Endothelial cell of umbilical vein (primary cell): Measurements from ENCODE around the gene MLPH. TPM values are rescaled to one million over a fixed set of nuclear protein-coding genes. Genes with fewer than 3 reads are reported as not detected.

Experiments
- BruUV-seq: library from RNA; stranded (reverse); fragments of 400-500 nt; replicated peaks from 2 replicates; lab custom pipeline; 2021; lab: Mats Ljungman, UMichigan
- CTCF ChIA-PET: fragments of 300-600, 350-600 bp; sonication (Branson Sonifier 250); formaldehyde crosslinking; loops from one replicate; lab custom pipeline; 2021; ENCODE audit warnings: antibody characterized with exemption, inconsistent platforms; lab: Charles Lee
- POLR2A ChIA-PET: fragments of 300-600, 350-600 bp; sonication (Branson Sonifier 250); formaldehyde crosslinking; loops from one replicate; lab custom pipeline; 2021; ENCODE audit warnings: antibody characterized with exemption, inconsistent platforms; lab: Charles Lee
- DNase-seq: peaks from one replicate; pipeline ENCODE4 v3.0.0-alpha.2; 2011; ENCODE audit warnings: low read depth, low spot score
- FAIRE-seq: peaks from 2 replicates; lab custom pipeline; 2011; peaks lifted over from hg19 to GRCh38; lab: Jason Lieb, UNC
- H2AFZ ChIP-seq: 2 replicates; pipeline ENCODE4 v1.6.0; 2012; ENCODE audit warnings: low read depth, low read length, control low read depth, inconsistent platforms
- H3K27ac ChIP-seq: 2 replicates; pipeline ENCODE4 v1.5.1; 2011; ENCODE audit warnings: low read depth, mild to moderate bottlenecking, control low read depth, low read length, moderate library complexity; ENCODE audit not compliant: insufficient read depth
- H3K27me3 ChIP-seq, 2 experiments: 2 replicates each; pipeline versions ENCODE4 v1.6.0 to v1.6.1; 2011; ENCODE audit warnings: low read length in 2 of 2, mixed read lengths in 1 of 2; ENCODE audit not compliant: control insufficient read depth in 2 of 2, insufficient read depth in 2 of 2
- H3K36me3 ChIP-seq, 2 experiments: 2 replicates in 1 of 2; 3 replicates in 1 of 2; pipeline ENCODE4 v1.5.1; 2011; ENCODE audit warnings: low read length in 2 of 2, mild to moderate bottlenecking in 1 of 2, moderate library complexity in 1 of 2; ENCODE audit not compliant: control insufficient read depth in 2 of 2, insufficient read depth in 2 of 2; ENCODE audit errors: extremely low read depth in 1 of 2
- H3K4me1 ChIP-seq: 3 replicates; pipeline ENCODE4 v1.5.1; 2011; ENCODE audit warnings: mild to moderate bottlenecking, low read length; ENCODE audit not compliant: control insufficient read depth, insufficient read depth; ENCODE audit errors: extremely low read depth
- H3K4me2 ChIP-seq: 2 replicates; pipeline ENCODE4 v1.6.1; 2011; ENCODE audit warnings: low read length, control low read depth, mixed read lengths; ENCODE audit not compliant: insufficient read depth
- H3K4me3 ChIP-seq, 3 experiments: fragments of 200-600 bp in 1 of 3; sonication (generic), shearing (Covaris generic) in 1 of 3; replicated peaks in 1 of 3; 2 replicates each; pipeline ENCODE4 v1.5.1; 2011 to 2016; ENCODE audit warnings: control low read depth in 3 of 3, low read length in 3 of 3, mild to moderate bottlenecking in 2 of 3, inconsistent platforms in 1 of 3, low read depth in 1 of 3, moderate library complexity in 1 of 3; ENCODE audit not compliant: insufficient read depth in 1 of 3
- H3K79me2 ChIP-seq: 2 replicates; pipeline ENCODE4 v1.6.0; 2012; ENCODE audit warnings: low read length, inconsistent platforms; ENCODE audit not compliant: control insufficient read depth, insufficient read depth
- H3K9ac ChIP-seq: replicated peaks from 2 replicates; pipeline ENCODE3; 2011; ENCODE audit warnings: low read length, control low read depth; ENCODE audit not compliant: insufficient read depth; ENCODE audit errors: extremely low read depth
- H3K9me1 ChIP-seq: replicated peaks from 3 replicates; pipeline ENCODE4 v1.6.0; 2011; ENCODE audit warnings: mild to moderate bottlenecking, low read length; ENCODE audit not compliant: control insufficient read depth, insufficient read depth; ENCODE audit errors: extremely low read depth
- H3K9me3 ChIP-seq: replicated peaks from 2 replicates; pipeline ENCODE4 v1.5.1; 2012; ENCODE audit warnings: low read length, inconsistent platforms; ENCODE audit not compliant: control insufficient read depth, insufficient read depth
- H4K20me1 ChIP-seq: replicated peaks from 2 replicates; pipeline ENCODE3; 2011; ENCODE audit warnings: mild to moderate bottlenecking, low read length; ENCODE audit not compliant: control insufficient read depth, insufficient read depth; ENCODE audit errors: extremely low read depth
- EZH2 ChIP-seq: IDR thresholded peaks from 2 replicates; pipeline ENCODE4 v1.6.1; 2012; ENCODE audit warnings: borderline replicate concordance, low read depth, mild to moderate bottlenecking, moderate library complexity, low read length, inconsistent platforms; ENCODE audit not compliant: severe bottlenecking
- FOS ChIP-seq: IDR thresholded peaks from 2 replicates; pipeline ENCODE4 v1.6.1; 2011; ENCODE audit warnings: mild to moderate bottlenecking, low read length, moderate library complexity, borderline replicate concordance; ENCODE audit not compliant: insufficient read depth
- GATA2 ChIP-seq: IDR thresholded peaks from 2 replicates; pipeline ENCODE4 v1.7.0; 2011; ENCODE audit warnings: low read depth, mild to moderate bottlenecking, moderate library complexity, mixed read lengths, low read length; ENCODE audit not compliant: insufficient read length, insufficient read depth
- JUN ChIP-seq: IDR thresholded peaks from 2 replicates; pipeline ENCODE4 v1.6.1; 2011; ENCODE audit warnings: borderline replicate concordance, low read depth; ENCODE audit not compliant: insufficient read length, insufficient read depth
- MYC ChIP-seq: IDR thresholded peaks from one replicate; pipeline ENCODE4 v1.6.1; 2011; ENCODE audit warnings: mild to moderate bottlenecking, low read depth, low read length
- POLR2AphosphoS5 ChIP-seq: IDR thresholded peaks from 2 replicates; pipeline ENCODE4 v1.6.1; 2012; ENCODE audit warnings: low read depth, mild to moderate bottlenecking, control low read depth, low read length, moderate library complexity; ENCODE audit not compliant: insufficient read depth
- dilution Hi-C: fragments of 300-500 bp; cut with MboI; formaldehyde crosslinking; loops from one replicate; pipeline ENCODE4 v1.15.0; 2019; ENCODE audit warnings: low sequenced_read_pairs; ENCODE audit not compliant: extremely low pct_ligation_motif_present
- intact Hi-C: fragments of 100-400 bp; cut with micrococcal nuclease; formaldehyde crosslinking; loops from one replicate; pipeline ENCODE4 v1.10.0; 2022
- polyA plus RNA-seq, 4 experiments: library from polyadenylated mRNA; depleted of rRNA in 3 of 4; stranded (reverse) in 3 of 4; unstranded in 1 of 4; fragments of >200 nt; gene quantifications; 2 replicates each; pipeline versions ENCODE4 v1.2.1 to v1.2.3, GENCODE V29; 2011 to 2012; ENCODE audit warnings: missing spikeins in 1 of 4
- total RNA-seq: library from RNA; stranded (reverse); gene quantifications from 2 replicates; pipeline ENCODE4 v1.2.3, GENCODE V29; 2021
- TF ChIP-seq, protein P1 (sequence below), 2 donors: IDR thresholded peaks; 1 replicate in 1 of 2; 2 replicates in 1 of 2; pipeline ENCODE4 v1.5.1; 2011; ENCODE audit warnings: low read length in 2 of 2, mild to moderate bottlenecking in 2 of 2, moderate library complexity in 2 of 2, control low read depth in 1 of 2, inconsistent platforms in 1 of 2, low read depth in 1 of 2; ENCODE audit not compliant: insufficient read depth in 1 of 2; ENCODE audit errors: extremely low read depth in 1 of 2
- TF ChIP-seq, protein P2 (sequence below): IDR thresholded peaks from 2 replicates; pipeline ENCODE4 v1.6.1; 2011; ENCODE audit not compliant: insufficient read depth, insufficient read length

Gene MLPH
- total and polyA plus RNA-seq, 2 donors (not counting 3 experiments of a cell fraction or from before 2014, with no cell fraction given) = not detected

DNA sequence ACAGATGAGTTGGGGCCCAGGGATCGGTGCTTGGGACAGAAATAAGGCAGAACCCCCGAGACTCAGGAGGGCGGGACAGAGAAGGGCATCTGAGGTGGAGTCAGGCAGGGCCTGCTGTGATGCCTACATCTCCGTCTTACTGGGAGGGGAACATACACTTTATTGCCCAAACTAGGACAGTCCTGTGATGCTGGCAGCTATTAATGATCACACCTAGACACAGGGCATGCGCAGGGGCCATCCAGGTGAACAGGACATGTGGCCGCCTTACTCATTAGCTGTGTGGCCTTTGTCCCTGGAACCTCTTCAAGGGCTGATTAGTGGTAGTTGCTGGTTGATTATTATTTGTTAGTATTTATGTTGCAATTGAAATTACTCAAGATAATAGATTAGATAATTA is 33.2 kb downstream of the MLPH start:
- POLR2A ChIA-PET = no interaction called here

More for the DNA sequence above, 33.2 kb downstream of the MLPH start:
- no peaks in the 10 kb centered on the region for H3K36me3 ChIP-seq
- no peaks in the 10 kb centered on the region for H3K9me1 ChIP-seq
- DNase-seq = no peak
- dilution Hi-C loops = no loop called here
- CTCF ChIA-PET = interaction anchor here (1.2 to 1.5 kb wide), 2 partner anchors 7 to 51 kb away, joined by 3 to 5 read pairs; no protein-coding TSS in a partner anchor
- no peak for FAIRE-seq
- TF ChIP-seq, protein P1, sequence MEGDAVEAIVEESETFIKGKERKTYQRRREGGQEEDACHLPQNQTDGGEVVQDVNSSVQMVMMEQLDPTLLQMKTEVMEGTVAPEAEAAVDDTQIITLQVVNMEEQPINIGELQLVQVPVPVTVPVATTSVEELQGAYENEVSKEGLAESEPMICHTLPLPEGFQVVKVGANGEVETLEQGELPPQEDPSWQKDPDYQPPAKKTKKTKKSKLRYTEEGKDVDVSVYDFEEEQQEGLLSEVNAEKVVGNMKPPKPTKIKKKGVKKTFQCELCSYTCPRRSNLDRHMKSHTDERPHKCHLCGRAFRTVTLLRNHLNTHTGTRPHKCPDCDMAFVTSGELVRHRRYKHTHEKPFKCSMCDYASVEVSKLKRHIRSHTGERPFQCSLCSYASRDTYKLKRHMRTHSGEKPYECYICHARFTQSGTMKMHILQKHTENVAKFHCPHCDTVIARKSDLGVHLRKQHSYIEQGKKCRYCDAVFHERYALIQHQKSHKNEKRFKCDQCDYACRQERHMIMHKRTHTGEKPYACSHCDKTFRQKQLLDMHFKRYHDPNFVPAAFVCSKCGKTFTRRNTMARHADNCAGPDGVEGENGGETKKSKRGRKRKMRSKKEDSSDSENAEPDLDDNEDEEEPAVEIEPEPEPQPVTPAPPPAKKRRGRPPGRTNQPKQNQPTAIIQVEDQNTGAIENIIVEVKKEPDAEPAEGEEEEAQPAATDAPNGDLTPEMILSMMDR (IDR thresholded peaks at IDR 0.05; ENCODE audit: extremely low read depth in 1 of 2, insufficient read depth in 1 of 2, low read depth in 1 of 2, low read length in 2 of 2) = no peak
- no peak for TF ChIP-seq JUN
- no peak for TF ChIP-seq GATA2
- TF ChIP-seq, protein P2, sequence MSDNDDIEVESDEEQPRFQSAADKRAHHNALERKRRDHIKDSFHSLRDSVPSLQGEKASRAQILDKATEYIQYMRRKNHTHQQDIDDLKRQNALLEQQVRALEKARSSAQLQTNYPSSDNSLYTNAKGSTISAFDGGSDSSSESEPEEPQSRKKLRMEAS = no peak
- TF ChIP-seq FOS = no peak
- TF ChIP-seq MYC = no peak
- no peak for TF ChIP-seq POLR2AphosphoS5
- no peak for TF ChIP-seq EZH2
- no peak overlapping the region for H3K9ac ChIP-seq
- H3K4me2 ChIP-seq = no peak overlapping the region
- H3K9me3 ChIP-seq = no peaks in the 10 kb centered on the region
- no TSS peak for BruUV-seq
- no peaks in the 10 kb centered on the region for H3K27me3 ChIP-seq
- intact Hi-C loops = no loop called here
- H2AFZ ChIP-seq = no peak overlapping the region
- H3K27ac ChIP-seq = no peak overlapping the region
- H3K4me3 ChIP-seq = no peak overlapping the region
- no peaks in the 10 kb centered on the region for H3K4me1 ChIP-seq
- no peaks in the 10 kb centered on the region for H3K79me2 ChIP-seq
- H4K20me1 ChIP-seq = no peaks in the 10 kb centered on the region
